Gastroesophageal sphincter (tissue), 3 donors: ENCODE measurements around the gene LCTL.

Experiments used
- EP300 ChIP-seq: sonication (generic); formaldehyde crosslinking; IDR thresholded peaks from one replicate; pipeline ENCODE4 v1.6.1; 2017; ENCODE audit warnings: antibody characterized with exemption, mild to moderate bottlenecking
- POLR2A ChIP-seq, 2 donors: fragments of 450-650 bp; IDR thresholded peaks; one replicate each; pipeline ENCODE4 v1.6.1; 2017; ENCODE audit warnings: antibody characterized with exemption in 2 of 2, mild to moderate bottlenecking in 2 of 2, moderate library complexity in 1 of 2
- POLR2AphosphoS5 ChIP-seq: sonication (generic); formaldehyde crosslinking; IDR thresholded peaks from one replicate; pipeline ENCODE4 v1.6.1; 2017; ENCODE audit warnings: antibody characterized with exemption
- TF ChIP-seq, protein P1 (sequence below), 4 experiments: fragments of 200-600 bp in 2 of 4; fragments of 450-650 bp in 2 of 4; sonication (generic) in 1 of 4; IDR thresholded peaks; one replicate each; pipeline ENCODE4 v1.5.1; 2017 to 2019; ENCODE audit warnings: antibody characterized with exemption in 4 of 4, mild to moderate bottlenecking in 2 of 4, moderate library complexity in 2 of 4

DNA sequence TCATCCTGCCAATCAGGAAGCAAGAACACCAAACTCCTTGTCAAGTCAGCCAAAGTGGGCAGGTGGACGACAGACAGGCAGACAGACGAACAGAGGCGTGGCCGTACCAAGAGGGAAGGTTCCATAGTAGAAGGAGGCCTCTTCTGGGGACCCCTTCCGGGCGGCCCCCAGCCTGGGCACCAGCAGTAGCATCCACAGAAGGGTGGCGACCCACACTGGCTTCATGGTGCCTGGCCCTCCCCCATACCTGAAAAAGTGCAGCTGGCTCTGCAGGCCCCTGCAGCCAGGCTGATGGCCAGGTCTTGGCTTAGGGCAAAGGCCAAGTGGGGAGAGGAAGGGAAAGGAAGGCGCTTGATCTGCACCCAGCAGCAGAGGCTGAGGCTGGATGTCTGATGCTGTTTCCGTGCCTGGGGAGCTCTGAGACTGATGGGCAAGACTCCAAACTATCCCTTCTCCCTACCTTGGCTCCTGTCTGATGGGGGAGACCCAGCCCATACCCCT is 607 bp downstream of the LCTL start:
- TF ChIP-seq EP300 (no peak), POLR2A (IDR thresholded peaks at IDR 0.05) (no peak), POLR2AphosphoS5 (no peak)
- TF ChIP-seq, protein P1, sequence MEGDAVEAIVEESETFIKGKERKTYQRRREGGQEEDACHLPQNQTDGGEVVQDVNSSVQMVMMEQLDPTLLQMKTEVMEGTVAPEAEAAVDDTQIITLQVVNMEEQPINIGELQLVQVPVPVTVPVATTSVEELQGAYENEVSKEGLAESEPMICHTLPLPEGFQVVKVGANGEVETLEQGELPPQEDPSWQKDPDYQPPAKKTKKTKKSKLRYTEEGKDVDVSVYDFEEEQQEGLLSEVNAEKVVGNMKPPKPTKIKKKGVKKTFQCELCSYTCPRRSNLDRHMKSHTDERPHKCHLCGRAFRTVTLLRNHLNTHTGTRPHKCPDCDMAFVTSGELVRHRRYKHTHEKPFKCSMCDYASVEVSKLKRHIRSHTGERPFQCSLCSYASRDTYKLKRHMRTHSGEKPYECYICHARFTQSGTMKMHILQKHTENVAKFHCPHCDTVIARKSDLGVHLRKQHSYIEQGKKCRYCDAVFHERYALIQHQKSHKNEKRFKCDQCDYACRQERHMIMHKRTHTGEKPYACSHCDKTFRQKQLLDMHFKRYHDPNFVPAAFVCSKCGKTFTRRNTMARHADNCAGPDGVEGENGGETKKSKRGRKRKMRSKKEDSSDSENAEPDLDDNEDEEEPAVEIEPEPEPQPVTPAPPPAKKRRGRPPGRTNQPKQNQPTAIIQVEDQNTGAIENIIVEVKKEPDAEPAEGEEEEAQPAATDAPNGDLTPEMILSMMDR (IDR thresholded peaks at IDR 0.05) = no peak
